Activated B cell treated with CpG ODN at 0.5 μM for 24 hours (primary cell): Measurements from ENCODE around the gene PRKN. TPM values are rescaled to one million over a fixed set of nuclear protein-coding genes. Genes with fewer than 3 reads are reported as not detected.

ENCODE experiments used
- ATAC-seq: fragments of 200-7000 bp; cut with Tn5 transposase; one replicate; pipeline ENCODE4 v1.10.0; 2021; ENCODE audit warnings: low read depth, mild to moderate bottlenecking, moderate library complexity
- CTCF ChIA-PET: fragments of 350-600 bp; sonication (Branson Sonifier 250); formaldehyde crosslinking; loops from one replicate; lab custom pipeline; 2021; ENCODE audit warnings: antibody characterized with exemption; lab: Charles Lee
- POLR2A ChIA-PET: fragments of 350-600 bp; sonication (Branson Sonifier 250); formaldehyde crosslinking; loops from one replicate; lab custom pipeline; 2021; ENCODE audit warnings: antibody characterized with exemption; lab: Charles Lee
- DNase-seq: peaks from one replicate; pipeline ENCODE4 v3.0.0; 2022
- H3K27ac Mint-ChIP-seq: one replicate; pipeline ENCODE4 v1.8.0; 2020; ENCODE audit warnings: mixed read lengths
- H3K27me3 Mint-ChIP-seq: one replicate; pipeline ENCODE4 v1.8.0; 2021; ENCODE audit warnings: mixed read lengths
- H3K36me3 Mint-ChIP-seq: one replicate; pipeline ENCODE4 v1.8.0; 2021; ENCODE audit warnings: low read depth, mixed read lengths
- H3K4me1 Mint-ChIP-seq: one replicate; pipeline ENCODE4 v1.8.0; 2021; ENCODE audit warnings: mixed read lengths
- H3K4me3 Mint-ChIP-seq: one replicate; pipeline ENCODE4 v1.8.0; 2020; ENCODE audit warnings: mild to moderate bottlenecking, mixed read lengths
- H3K9me3 Mint-ChIP-seq: one replicate; pipeline ENCODE4 v1.8.0; 2020; ENCODE audit warnings: mixed read lengths
- intact Hi-C: fragments of 100-400 bp; cut with micrococcal nuclease; formaldehyde crosslinking; loops from one replicate; pipeline ENCODE4 v1.15.1; 2024
- total RNA-seq: library from RNA; stranded (reverse); gene quantifications from 2 replicates; pipeline ENCODE4 v1.2.3, GENCODE V29; 2022
- TF ChIP-seq, protein P1 (sequence below): fragments of 200-600 bp; IDR thresholded peaks from one replicate; pipeline ENCODE4 v1.8.0; 2022; ENCODE audit warnings: antibody characterized with exemption, mild to moderate bottlenecking

PRKN gene
- total RNA-seq, 1 donor from 2014 or later = 2.3 TPM

- no peak overlapping the region for H3K4me3 Mint-ChIP-seq
- ATAC-seq (no peak), DNase-seq (no peak)
- CTCF ChIA-PET = no interaction called here
- TF ChIP-seq, protein P1, sequence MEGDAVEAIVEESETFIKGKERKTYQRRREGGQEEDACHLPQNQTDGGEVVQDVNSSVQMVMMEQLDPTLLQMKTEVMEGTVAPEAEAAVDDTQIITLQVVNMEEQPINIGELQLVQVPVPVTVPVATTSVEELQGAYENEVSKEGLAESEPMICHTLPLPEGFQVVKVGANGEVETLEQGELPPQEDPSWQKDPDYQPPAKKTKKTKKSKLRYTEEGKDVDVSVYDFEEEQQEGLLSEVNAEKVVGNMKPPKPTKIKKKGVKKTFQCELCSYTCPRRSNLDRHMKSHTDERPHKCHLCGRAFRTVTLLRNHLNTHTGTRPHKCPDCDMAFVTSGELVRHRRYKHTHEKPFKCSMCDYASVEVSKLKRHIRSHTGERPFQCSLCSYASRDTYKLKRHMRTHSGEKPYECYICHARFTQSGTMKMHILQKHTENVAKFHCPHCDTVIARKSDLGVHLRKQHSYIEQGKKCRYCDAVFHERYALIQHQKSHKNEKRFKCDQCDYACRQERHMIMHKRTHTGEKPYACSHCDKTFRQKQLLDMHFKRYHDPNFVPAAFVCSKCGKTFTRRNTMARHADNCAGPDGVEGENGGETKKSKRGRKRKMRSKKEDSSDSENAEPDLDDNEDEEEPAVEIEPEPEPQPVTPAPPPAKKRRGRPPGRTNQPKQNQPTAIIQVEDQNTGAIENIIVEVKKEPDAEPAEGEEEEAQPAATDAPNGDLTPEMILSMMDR = no peak
- H3K27me3 Mint-ChIP-seq = no peaks in the 10 kb centered on the region
- no peaks in the 10 kb centered on the region for H3K4me1 Mint-ChIP-seq
- H3K9me3 Mint-ChIP-seq = peaks cover 6% of the 10 kb centered on the region
- H3K36me3 Mint-ChIP-seq = no peaks in the 10 kb centered on the region
- H3K27ac Mint-ChIP-seq = no peak overlapping the region
- intact Hi-C loops = no loop called here
- POLR2A ChIA-PET = no interaction called here
These were observed 580.3 kb downstream of the PRKN start for GRCh38 chr6:162147281-162147680.

DNA sequence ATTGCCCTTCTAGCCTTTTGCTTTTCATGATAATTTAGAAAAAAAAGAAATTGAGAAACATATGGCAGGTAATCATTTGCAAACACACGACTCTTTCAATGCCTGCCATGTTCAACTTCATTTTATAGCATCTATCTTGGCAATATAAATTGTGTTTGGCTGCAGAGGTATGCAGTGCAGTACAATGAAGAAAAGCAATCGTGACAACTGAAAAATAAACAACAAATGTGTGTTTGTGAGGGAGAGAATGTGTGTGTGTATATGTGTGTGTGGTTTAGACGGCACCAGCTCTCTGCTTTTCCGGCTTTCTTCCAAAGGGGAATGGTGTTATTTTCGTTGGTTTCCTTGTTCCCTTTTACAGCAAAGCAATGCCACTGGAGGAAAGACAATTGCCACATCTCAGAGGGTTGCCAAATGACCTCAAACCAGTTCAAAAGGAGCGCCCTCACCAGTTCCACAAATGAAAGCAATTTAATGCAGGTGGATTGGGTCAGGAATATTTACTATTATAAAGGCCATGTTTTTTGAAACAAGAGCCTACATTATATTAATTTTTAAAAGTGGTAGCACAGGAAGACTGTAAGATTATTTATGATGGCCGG, 587.2 kb downstream of the PRKN start:
- H3K9me3 Mint-ChIP-seq = peaks cover 30% of the 10 kb centered on the region
- no peak overlapping the region for H3K27ac Mint-ChIP-seq
- H3K36me3 Mint-ChIP-seq = no peaks in the 10 kb centered on the region
- no peak overlapping the region for H3K4me3 Mint-ChIP-seq
- no peak for DNase-seq
- no peak for ATAC-seq
- H3K4me1 Mint-ChIP-seq = no peaks in the 10 kb centered on the region
- TF ChIP-seq, protein P1 = no peak
- no peaks in the 10 kb centered on the region for H3K27me3 Mint-ChIP-seq
- POLR2A ChIA-PET = no interaction called here
- intact Hi-C loops = no loop called here
- CTCF ChIA-PET = no interaction called here

GRCh38 chr6:162125659-162126058, 601.9 kb downstream of the PRKN start:
- intact Hi-C loops = no loop called here
- TF ChIP-seq, protein P1 = no peak
- no peaks in the 10 kb centered on the region for H3K9me3 Mint-ChIP-seq
- H3K27me3 Mint-ChIP-seq = no peaks in the 10 kb centered on the region
- ATAC-seq (no peak), DNase-seq (no peak)
- no peaks in the 10 kb centered on the region for H3K36me3 Mint-ChIP-seq
- H3K27ac Mint-ChIP-seq = no peak overlapping the region
- CTCF ChIA-PET = no interaction called here
- POLR2A ChIA-PET = no interaction called here
- no peak overlapping the region for H3K4me3 Mint-ChIP-seq
- no peaks in the 10 kb centered on the region for H3K4me1 Mint-ChIP-seq

DNA sequence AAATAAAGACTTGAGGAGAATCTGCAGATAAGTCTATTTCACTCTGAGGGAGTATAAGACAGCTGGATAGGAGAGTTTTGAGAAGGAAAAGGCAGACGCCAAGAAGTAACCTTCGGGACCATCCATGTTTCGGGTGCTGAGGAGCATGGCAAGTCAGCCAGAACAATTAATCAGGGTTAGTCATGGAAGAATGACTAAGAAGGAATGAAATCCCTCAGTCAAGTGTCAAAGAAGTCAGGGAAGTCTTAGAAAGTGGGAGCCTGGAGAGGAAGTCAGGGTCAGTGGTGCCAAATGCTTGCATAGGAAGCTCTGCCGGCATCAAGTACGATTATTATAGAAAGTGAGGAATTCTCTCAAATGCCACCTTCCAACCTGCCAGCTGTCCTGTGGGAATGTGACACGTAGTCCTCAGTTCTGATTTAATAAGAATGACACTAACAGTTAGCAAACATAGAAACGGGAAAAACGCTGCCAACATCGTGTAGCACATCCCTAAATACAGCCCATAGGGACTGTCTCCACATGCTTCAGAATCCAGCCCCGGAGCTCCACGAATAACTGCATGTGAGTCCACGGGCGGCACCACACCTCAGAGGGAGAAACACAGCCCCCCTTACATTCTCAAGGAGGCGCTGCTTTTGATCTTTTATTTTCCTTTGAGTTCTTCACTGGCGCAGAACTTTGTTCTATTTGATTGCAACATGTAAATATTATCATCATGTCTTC, 602.7 kb downstream of the PRKN start:
- Mint-ChIP-seq H3K4me3 (no peak overlapping the region), H3K9me3 (no peaks in the 10 kb centered on the region), H3K27ac (no peak overlapping the region), H3K27me3 (no peaks in the 10 kb centered on the region), H3K4me1 (no peaks in the 10 kb centered on the region), H3K36me3 (no peaks in the 10 kb centered on the region)
- intact Hi-C loops = no loop called here
- ChIA-PET POLR2A (no interaction called here), CTCF (no interaction called here)
- TF ChIP-seq, protein P1 = no peak
- ATAC-seq = no peak
- no peak for DNase-seq

DNA sequence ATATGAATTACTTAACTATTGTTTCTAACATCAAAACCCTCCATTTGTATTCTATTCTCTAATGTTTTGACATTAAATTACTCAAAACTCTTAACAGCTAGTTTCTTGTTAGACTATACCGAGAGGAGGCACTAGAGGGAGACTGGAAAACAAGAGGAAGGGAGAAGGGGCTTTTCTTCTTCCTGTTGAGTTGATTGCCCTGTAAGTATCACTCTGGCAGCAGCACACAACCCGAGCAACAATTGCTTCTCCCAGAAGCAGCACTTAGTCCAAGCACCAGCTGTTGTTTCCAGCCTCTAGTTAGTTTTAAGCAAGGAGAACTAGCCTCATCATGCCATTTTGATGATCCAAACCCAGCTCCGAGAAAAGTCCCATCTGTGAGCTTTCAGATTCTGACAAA, 603.8 kb downstream of the PRKN start:
- DNase-seq = no peak
- no peak for ATAC-seq
- ChIA-PET CTCF (no interaction called here), POLR2A (no interaction called here)
- no peaks in the 10 kb centered on the region for H3K36me3 Mint-ChIP-seq
- no peak overlapping the region for H3K4me3 Mint-ChIP-seq
- TF ChIP-seq, protein P1 = no peak
- intact Hi-C loops = no loop called here
- no peaks in the 10 kb centered on the region for H3K4me1 Mint-ChIP-seq
- no peaks in the 10 kb centered on the region for H3K9me3 Mint-ChIP-seq
- H3K27me3 Mint-ChIP-seq = no peaks in the 10 kb centered on the region
- no peak overlapping the region for H3K27ac Mint-ChIP-seq
